ENCODE data around the gene CD207.

The CD207 gene

GRCh38 chr2:70828914-70829824, 6.4 kb downstream of the CD207 start:
- no peak for TF ChIP-seq CTCF (IDR thresholded peaks at IDR 0.05; ENCODE audit: insufficient read depth, missing control alignments)
- FAIRE-seq = no peak
- no peak for DNase-seq (ENCODE audit: insufficient read length, low spot score)

DNA sequence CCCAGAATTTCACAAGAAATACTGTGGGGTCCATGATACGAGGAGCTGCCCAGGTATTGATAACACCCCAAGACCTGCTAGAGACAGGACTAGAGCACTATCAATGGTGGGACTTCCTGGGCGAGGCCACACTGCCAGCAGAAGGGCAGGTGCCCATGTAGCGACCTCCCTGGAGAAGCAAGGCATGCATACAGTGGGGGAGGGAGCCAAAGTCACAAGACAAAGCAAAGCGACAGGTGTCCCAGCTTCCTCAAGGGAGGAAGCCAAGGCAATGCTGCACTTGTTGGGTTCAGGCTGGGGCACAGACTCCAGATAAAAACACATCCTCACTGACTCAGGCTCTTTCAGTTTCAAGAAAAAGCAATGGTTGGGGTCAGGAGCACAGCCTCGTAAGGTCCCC, 7.5 kb downstream of the CD207 start:
- FAIRE-seq (no peak), DNase-seq (ENCODE audit: insufficient read length, low spot score) (no peak)
- TF ChIP-seq CTCF (IDR thresholded peaks at IDR 0.05; ENCODE audit: insufficient read depth, missing control alignments) = no peak

- FAIRE-seq (no peak), DNase-seq (ENCODE audit: insufficient read length, low spot score) (no peak)
- no peak for TF ChIP-seq CTCF (IDR thresholded peaks at IDR 0.05; ENCODE audit: insufficient read depth, missing control alignments)
Measured at GRCh38 chr2:70827388-70827787, 8.2 kb downstream of the CD207 start.

DNA sequence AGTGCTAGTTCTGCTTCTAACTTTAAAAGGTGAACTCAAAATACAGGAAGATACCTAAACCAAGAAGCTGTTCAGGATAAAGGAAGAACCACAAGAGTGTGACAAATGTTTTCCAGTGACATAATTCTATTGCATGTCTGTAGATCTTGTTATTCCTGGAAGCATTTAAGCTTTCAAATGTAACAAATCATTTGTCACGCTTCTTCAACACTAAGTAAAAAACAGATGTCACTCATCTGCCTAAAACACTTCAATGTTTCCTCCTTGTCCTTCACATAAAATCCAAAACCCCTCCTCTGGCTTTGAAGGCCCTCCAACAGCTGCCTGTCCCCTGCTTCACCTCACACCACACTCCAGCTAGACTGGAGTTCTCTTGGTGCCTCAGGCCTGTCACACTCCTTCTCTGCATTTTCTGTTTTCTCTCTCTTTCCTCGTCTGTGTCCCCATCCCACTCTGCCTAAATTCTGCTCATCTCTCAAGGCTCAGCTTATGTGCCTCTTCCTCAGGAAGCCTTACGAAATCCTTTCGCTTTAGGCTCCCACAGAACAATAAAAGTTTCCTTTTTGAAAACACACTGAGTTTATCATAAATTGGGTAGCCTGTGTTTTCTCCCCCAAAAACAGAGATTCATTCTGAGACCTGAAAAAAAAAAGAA, 8.8 kb downstream of the CD207 start:
- no peak for TF ChIP-seq CTCF (IDR thresholded peaks at IDR 0.05; ENCODE audit: insufficient read depth, missing control alignments)
- FAIRE-seq = no peak

GRCh38 chr2:70823249-70823648, 12.4 kb downstream of the CD207 start:
- FAIRE-seq = no peak
- no peak for DNase-seq (ENCODE audit: insufficient read length, low spot score)
- TF ChIP-seq CTCF (IDR thresholded peaks at IDR 0.05; ENCODE audit: insufficient read depth, missing control alignments) = no peak

More for the DNA sequence above, 8.8 kb downstream of the CD207 start:
- DNase-seq (ENCODE audit: insufficient read length, low spot score) = no peak

- no peak for FAIRE-seq
- no peak for DNase-seq (ENCODE audit: insufficient read length, low spot score)
- no peak for TF ChIP-seq CTCF (IDR thresholded peaks at IDR 0.05; ENCODE audit: insufficient read depth, missing control alignments)
Measured at GRCh38 chr2:70822843-70823242, 12.8 kb downstream of the CD207 start.

DNA sequence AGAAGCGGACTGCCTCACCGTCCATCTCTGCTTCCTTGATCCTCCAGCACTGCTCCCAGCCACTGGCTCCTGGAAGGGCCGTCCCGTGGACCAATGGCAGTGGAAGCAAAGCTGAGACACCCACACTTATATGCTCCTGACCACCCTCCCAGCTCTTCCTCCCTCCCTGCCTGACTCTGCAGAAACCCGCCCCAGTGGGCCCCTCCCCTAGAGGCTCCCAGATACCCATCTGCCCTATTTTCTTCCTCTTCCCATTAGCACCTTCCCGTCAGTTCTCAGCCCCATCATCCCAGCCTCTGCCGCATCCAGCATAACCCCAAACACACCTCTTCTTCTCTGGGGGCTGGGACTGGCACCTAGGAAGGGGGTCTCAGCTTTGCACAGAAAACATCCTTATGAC, 15.1 kb downstream of the CD207 start, which contains the start of gene CLEC4F:
Gene CLEC4F, minus strand, starts transcription at position 101 of the 400 bp plus-strand sequence. Its CDS starts 76 bp downstream, at position 25.
- DNase-seq (ENCODE audit: insufficient read length, low spot score) = no peak
- FAIRE-seq = no peak
- no peak for TF ChIP-seq CTCF (IDR thresholded peaks at IDR 0.05; ENCODE audit: insufficient read depth, missing control alignments)
